Keratinocyte (primary cell): ENCODE data around the gene NRG2. TPM values are rescaled to one million over a fixed set of nuclear protein-coding genes. Genes with fewer than 3 reads are reported as not detected.

Experiments
- DNase-seq: peaks from one replicate; pipeline ENCODE4 v3.0.0-alpha.2; 2011; ENCODE audit warnings: low read depth, missing footprints, low spot score
- FAIRE-seq: peaks from 2 replicates; lab custom pipeline; 2011; peaks lifted over from hg19 to GRCh38; lab: Jason Lieb, UNC
- H2AFZ ChIP-seq: 2 replicates; pipeline ENCODE4 v1.6.0; 2012; ENCODE audit warnings: low read length, control low read depth, inconsistent platforms; ENCODE audit not compliant: control insufficient read depth
- H3K27ac ChIP-seq: 2 replicates; pipeline ENCODE4 v1.5.1; 2011; ENCODE audit warnings: low read length; ENCODE audit not compliant: control insufficient read depth, insufficient read depth
- H3K27me3 ChIP-seq: 3 replicates; pipeline ENCODE4 v1.6.0; 2011; ENCODE audit warnings: low read length; ENCODE audit not compliant: control insufficient read depth, insufficient read depth; ENCODE audit errors: extremely low read depth
- H3K36me3 ChIP-seq, 2 experiments: 2 replicates in 1 of 2; 3 replicates in 1 of 2; pipeline ENCODE4 v1.5.1; 2011; ENCODE audit warnings: low read length in 2 of 2, mild to moderate bottlenecking in 1 of 2; ENCODE audit not compliant: control insufficient read depth in 2 of 2, insufficient read depth in 2 of 2; ENCODE audit errors: extremely low read depth in 1 of 2
- H3K4me1 ChIP-seq: 3 replicates; pipeline ENCODE4 v1.5.1; 2011; ENCODE audit warnings: low read length; ENCODE audit not compliant: control insufficient read depth, insufficient read depth; ENCODE audit errors: extremely low read depth
- H3K4me2 ChIP-seq: 3 replicates; pipeline ENCODE4 v1.6.0; 2011; ENCODE audit warnings: low read depth, low read length; ENCODE audit not compliant: control insufficient read depth, insufficient read depth; ENCODE audit errors: extremely low read depth
- H3K4me3 ChIP-seq, 3 experiments: fragments of 200-600 bp in 1 of 3; sonication (generic) in 1 of 3; 2 replicates in 2 of 3; 3 replicates in 1 of 3; pipeline ENCODE4 v1.5.1; 2011 to 2016; ENCODE audit warnings: low read length in 3 of 3, mild to moderate bottlenecking in 3 of 3, control low read depth in 2 of 3, inconsistent platforms in 1 of 3, low read depth in 1 of 3, mixed read lengths in 1 of 3, mixed run types in 1 of 3, moderate library complexity in 1 of 3; ENCODE audit not compliant: control insufficient read depth in 2 of 3, insufficient read depth in 2 of 3; ENCODE audit errors: extremely low read depth in 1 of 3
- H3K79me2 ChIP-seq: 2 replicates; pipeline ENCODE4 v1.6.0; 2012; ENCODE audit warnings: low read length; ENCODE audit not compliant: control insufficient read depth, insufficient read depth
- H3K9ac ChIP-seq: 3 replicates; pipeline ENCODE4 v1.6.0; 2011; ENCODE audit warnings: low read length; ENCODE audit not compliant: control insufficient read depth, insufficient read depth; ENCODE audit errors: extremely low read depth
- H3K9me1 ChIP-seq: 3 replicates; pipeline ENCODE4 v1.6.0; 2011; ENCODE audit warnings: low read length; ENCODE audit not compliant: control insufficient read depth, insufficient read depth; ENCODE audit errors: extremely low read depth
- H3K9me3 ChIP-seq: 2 replicates; pipeline ENCODE4 v1.5.1; 2012; ENCODE audit warnings: low read depth, low read length; ENCODE audit not compliant: control insufficient read depth
- H4K20me1 ChIP-seq: 3 replicates; pipeline ENCODE4 v1.6.0; 2011; ENCODE audit warnings: low read length; ENCODE audit not compliant: control insufficient read depth, insufficient read depth; ENCODE audit errors: extremely low read depth
- CTCF ChIP-seq, 3 experiments: IDR thresholded peaks in 1 of 3; conservative IDR thresholded peaks in 1 of 3; optimal IDR thresholded peaks in 1 of 3; 2 replicates in 2 of 3; 3 replicates in 1 of 3; pipeline versions ENCODE3 to v1.5.1; 2011; ENCODE audit warnings: low read length in 3 of 3, mild to moderate bottlenecking in 3 of 3, moderate library complexity in 2 of 3, control low read depth in 1 of 3, inconsistent platforms in 1 of 3; ENCODE audit not compliant: insufficient read depth in 2 of 3; ENCODE audit errors: extremely low read depth in 1 of 3
- EZH2 ChIP-seq: IDR thresholded peaks from one replicate; pipeline ENCODE4 v1.6.1; 2012; ENCODE audit warnings: inconsistent platforms, mild to moderate bottlenecking, low read length, moderate library complexity
- dilution Hi-C: fragments of 300-500 bp; cut with MboI; formaldehyde crosslinking; loops from one replicate; pipeline ENCODE4 v1.7.0; 2020; ENCODE audit warnings: low sequenced_read_pairs; ENCODE audit not compliant: extremely low pct_ligation_motif_present
- polyA plus RNA-seq, 5 experiments: library from polyadenylated mRNA; depleted of rRNA in 3 of 5; stranded (reverse) in 3 of 5; stranded (forward) in 1 of 5; unstranded in 1 of 5; fragments of >200 nt; gene quantifications; 1 replicate in 1 of 5; 2 replicates in 3 of 5; 3 replicates in 1 of 5; pipeline versions ENCODE4 v1.2.1 to v1.2.3, GENCODE V29; 2011 to 2012; ENCODE audit warnings: missing spikeins in 2 of 5, low read depth in 1 of 5, low replicate concordance in 1 of 5

Gene NRG2
- polyA plus RNA-seq, 1 donor (not counting 4 experiments of a cell fraction or from before 2014, with no cell fraction given): 0.13 TPM

GRCh38 chr5:139849501-139849900 lies 193.6 kb downstream of the NRG2 start:
- Histone ChIP-seq H3K4me3 (no peak overlapping the region), H3K9me3 (no peaks in the 10 kb centered on the region), H3K4me2 (no peak overlapping the region), H3K27ac (no peak overlapping the region), H3K36me3 (no peaks in the 10 kb centered on the region), H3K4me1 (no peaks in the 10 kb centered on the region), H3K27me3 (no peaks in the 10 kb centered on the region), H3K79me2 (no peaks in the 10 kb centered on the region), H4K20me1 (no peaks in the 10 kb centered on the region), H2AFZ (no peak overlapping the region), H3K9me1 (no peaks in the 10 kb centered on the region), H3K9ac (no peak overlapping the region)
- FAIRE-seq: no peak
- DNase-seq: no peak
- dilution Hi-C loops: loop anchor here (25.0 kb wide), 1 partner anchor 113 kb away; no protein-coding TSS in a partner anchor
- TF ChIP-seq EZH2 (no peak), CTCF (optimal IDR thresholded peaks at IDR 0.05 in 1 of 3, IDR thresholded peaks at IDR 0.05 in 1 of 3, conservative IDR thresholded peaks at IDR 0.05 in 1 of 3; ENCODE audit: extremely low read depth in 1 of 3, insufficient read depth in 2 of 3, low read length in 3 of 3) (no peak)

- dilution Hi-C loops: loop anchor here (25.0 kb wide), 1 partner anchor 114 kb away; no protein-coding TSS in a partner anchor
Measured at GRCh38 chr5:139848508-139849100, 194.5 kb downstream of the NRG2 start.

More at GRCh38 chr5:139848508-139849100, 194.5 kb downstream of the NRG2 start:
- Histone ChIP-seq H3K4me3 (no peak overlapping the region), H3K27me3 (no peaks in the 10 kb centered on the region), H3K4me1 (no peaks in the 10 kb centered on the region), H4K20me1 (no peaks in the 10 kb centered on the region), H3K9ac (no peak overlapping the region), H3K36me3 (no peaks in the 10 kb centered on the region), H3K4me2 (no peak overlapping the region), H3K79me2 (no peaks in the 10 kb centered on the region), H2AFZ (no peak overlapping the region), H3K9me3 (no peaks in the 10 kb centered on the region), H3K27ac (no peak overlapping the region), H3K9me1 (no peaks in the 10 kb centered on the region)
- no peak for TF ChIP-seq CTCF (optimal IDR thresholded peaks at IDR 0.05 in 1 of 3, IDR thresholded peaks at IDR 0.05 in 1 of 3, conservative IDR thresholded peaks at IDR 0.05 in 1 of 3; ENCODE audit: extremely low read depth in 1 of 3, insufficient read depth in 2 of 3, low read length in 3 of 3)
- no peak for TF ChIP-seq EZH2
- no peak for FAIRE-seq
- no peak for DNase-seq
